GM18951 (cell line): ENCODE results near the gene PRR19.
A peak's percentile ranks its signal among the peaks of the same experiment; 100 is the strongest.

Experiments
- POLR2A ChIP-seq: IDR thresholded peaks from 4 replicates; pipeline ENCODE4 v1.6.1; 2011; ENCODE audit warnings: mild to moderate bottlenecking; ENCODE audit not compliant: insufficient read length, insufficient read depth; ENCODE audit errors: extremely low read depth
- in situ Hi-C: fragments of 300-500 bp; cut with MboI; formaldehyde crosslinking; loops from one replicate; pipeline ENCODE4 v1.12.0; 2022; ENCODE audit warnings: low sequenced_read_pairs, mixed read lengths, inconsistent platforms; ENCODE audit not compliant: unreplicated experiment

Gene PRR19

GRCh38 chr19:42276284-42276683 is 25.6 kb upstream of the PRR19 start:
- TF ChIP-seq POLR2A: no peak
- in situ Hi-C loops: loop anchor here (25.0 kb wide), 1 partner anchor 164 kb away; no protein-coding TSS in a partner anchor

GRCh38 chr19:42276821-42277220 is 25.1 kb upstream of the PRR19 start:
- in situ Hi-C loops: loop anchor here (25.0 kb wide), 1 partner anchor 165 kb away; no protein-coding TSS in a partner anchor
- TF ChIP-seq POLR2A: no peak

- TF ChIP-seq POLR2A: no peak
- in situ Hi-C loops: loop anchor here (25.0 kb wide), 1 partner anchor 166 kb away; no protein-coding TSS in a partner anchor
Observed at GRCh38 chr19:42277821-42278451, 24.0 kb upstream of the PRR19 start.

GRCh38 chr19:42278452-42279154 is 23.3 kb upstream of the PRR19 start:
- in situ Hi-C loops: loop anchor here (25.0 kb wide), 1 partner anchor 166 kb away; no protein-coding TSS in a partner anchor
- TF ChIP-seq POLR2A: no peak

- in situ Hi-C loops: loop anchor here (25.0 kb wide), 1 partner anchor 167 kb away; no protein-coding TSS in a partner anchor
- no peak for TF ChIP-seq POLR2A
Observed at GRCh38 chr19:42279155-42279901, 22.6 kb upstream of the PRR19 start.

GRCh38 chr19:42279902-42280814 is 21.8 kb upstream of the PRR19 start:
- in situ Hi-C loops: loop anchor here (25.0 kb wide), 1 partner anchor 168 kb away; no protein-coding TSS in a partner anchor
- peak; percentile 82 for TF ChIP-seq POLR2A

- in situ Hi-C loops: loop anchor here (25.0 kb wide), 1 partner anchor 168 kb away; no protein-coding TSS in a partner anchor
- no peak for TF ChIP-seq POLR2A
Observed at GRCh38 chr19:42280815-42281145, 21.2 kb upstream of the PRR19 start.

- no peak for TF ChIP-seq POLR2A
- in situ Hi-C loops: loop anchor here (25.0 kb wide), 1 partner anchor 169 kb away; no protein-coding TSS in a partner anchor
Observed at GRCh38 chr19:42281146-42281826, 20.6 kb upstream of the PRR19 start.

- in situ Hi-C loops: loop anchor here (25.0 kb wide), 1 partner anchor 170 kb away; no protein-coding TSS in a partner anchor
Observed at GRCh38 chr19:42281827-42282762, 19.8 kb upstream of the PRR19 start.

GRCh38 chr19:42282819-42283187 is 19.1 kb upstream of the PRR19 start:
- TF ChIP-seq POLR2A: no peak
- in situ Hi-C loops: loop anchor here (25.0 kb wide), 1 partner anchor 171 kb away; no protein-coding TSS in a partner anchor

More at GRCh38 chr19:42281827-42282762, 19.8 kb upstream of the PRR19 start:
- no peak for TF ChIP-seq POLR2A

GRCh38 chr19:42283188-42284065 is 18.5 kb upstream of the PRR19 start:
- TF ChIP-seq POLR2A: peak; percentile 67
- in situ Hi-C loops: loop anchor here (25.0 kb wide), 1 partner anchor 171 kb away; no protein-coding TSS in a partner anchor
